DMS 273 (cell line): ENCODE results near the gene LYPLA2.
"Not testable (repeated sequence)": the region's sequence is repeated elsewhere in the genome, so short reads cannot be mapped to it uniquely, and the experiment has no call there.

Source experiments
- DNase-seq: peaks from one replicate; lab custom pipeline; 2025; ENCODE audit not compliant: unreplicated experiment; lab: John Stamatoyannopoulos, UW

The LYPLA2 gene

GRCh38 chr1:23777979-23778814, 12.7 kb upstream of the LYPLA2 start, which contains the start of gene PITHD1:
TSS of gene PITHD1 (plus strand) at chr1:23778418. CDS start at chr1:23778516, 98 bp downstream.
- DNase-seq = peak; percentile 94

DNA sequence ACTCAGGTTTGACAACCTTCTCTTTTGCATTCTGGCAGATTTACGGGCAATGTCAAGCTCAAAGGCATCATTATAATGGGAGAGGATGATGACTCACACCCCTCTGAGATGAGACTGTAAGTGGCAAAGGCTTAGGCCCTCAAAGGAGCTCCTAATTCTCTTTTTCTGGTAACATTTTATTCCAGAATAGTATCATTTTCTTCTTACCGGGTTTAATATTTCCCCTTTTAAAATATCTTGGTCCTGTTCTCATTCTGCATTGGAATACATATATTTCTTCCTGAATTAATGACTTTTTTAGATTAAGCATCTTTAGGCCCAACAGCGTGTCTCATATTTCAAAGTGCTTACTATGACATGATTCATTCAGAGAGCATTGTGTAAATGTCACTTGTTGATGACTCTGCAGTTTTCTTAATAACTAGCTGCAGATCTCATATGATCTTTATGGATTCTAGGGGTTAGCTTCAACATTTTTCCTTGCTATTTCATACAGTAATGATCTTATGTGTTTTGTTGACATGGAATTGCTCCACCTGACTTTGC, 11.0 kb upstream of the LYPLA2 start:
- no peak for DNase-seq

- DNase-seq = not testable (repeated sequence)
These were observed 7.8 kb upstream of the LYPLA2 start for GRCh38 chr1:23783141-23783540.

GRCh38 chr1:23784846-23785245, 6.1 kb upstream of the LYPLA2 start:
- no peak for DNase-seq

GRCh38 chr1:23787701-23788100, 3.2 kb upstream of the LYPLA2 start:
- no peak for DNase-seq

- no peak for DNase-seq
These were observed 2.2 kb upstream of the LYPLA2 start for GRCh38 chr1:23788695-23789094.

DNA sequence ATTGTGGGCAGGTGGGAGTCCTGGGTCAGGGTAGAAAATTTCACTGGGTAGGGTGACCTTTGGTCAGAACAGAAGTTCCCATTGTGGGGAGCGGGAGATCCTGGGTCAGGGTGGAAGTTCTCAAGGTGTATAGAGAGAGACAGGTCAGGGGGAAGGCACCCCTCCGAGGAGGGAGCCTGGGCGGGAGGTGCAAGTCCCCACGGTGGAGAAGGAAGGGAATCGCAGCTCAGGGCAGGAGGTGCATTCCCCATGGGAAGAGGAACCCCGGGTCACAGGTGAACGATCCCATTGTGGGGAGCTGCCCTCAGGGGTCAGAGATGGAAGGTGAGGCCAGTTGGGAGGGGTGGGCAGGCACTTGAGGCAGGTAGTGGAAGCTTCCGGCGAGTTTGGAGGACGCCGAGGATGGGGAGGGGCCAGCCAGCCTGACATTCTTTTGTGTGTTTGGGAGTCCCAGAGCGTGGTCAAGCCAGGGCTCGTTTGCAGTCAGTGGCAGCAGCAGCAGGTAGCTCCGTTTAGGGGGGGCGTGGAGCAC, 637 bp downstream of the LYPLA2 start:
- peak; percentile 59 for DNase-seq

- no peak for DNase-seq
These were observed 1.4 kb downstream of the LYPLA2 start for GRCh38 chr1:23792151-23792945.

- peak; percentile 90 for DNase-seq
These were observed 2.3 kb downstream of the LYPLA2 start for GRCh38 chr1:23793018-23793781.

- no peak for DNase-seq
These were observed 3.2 kb downstream of the LYPLA2 start for GRCh38 chr1:23793861-23794731.

DNA sequence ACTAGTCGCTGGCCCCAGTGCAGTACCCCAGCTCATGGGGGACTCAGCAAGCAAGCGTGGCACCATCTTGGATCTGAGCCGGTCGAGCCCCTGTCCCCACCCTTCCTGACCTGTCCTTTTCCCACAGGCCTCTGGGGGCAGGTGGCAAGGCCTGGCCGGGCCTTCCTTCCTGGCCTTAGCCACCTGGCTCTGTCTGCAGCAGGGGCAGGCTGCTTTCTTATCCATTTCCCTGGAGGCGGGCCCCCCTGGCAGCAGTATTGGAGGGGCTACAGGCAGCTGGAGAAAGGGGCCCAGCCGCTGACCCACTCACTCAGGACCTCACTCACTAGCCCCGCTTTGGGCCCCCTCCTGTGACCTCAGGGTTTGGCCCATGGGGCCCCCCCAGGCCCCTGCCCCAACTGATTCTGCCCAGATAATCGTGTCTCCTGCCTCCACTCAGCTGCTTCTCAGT, 3.8 kb downstream of the LYPLA2 start:
- DNase-seq = not testable (repeated sequence)

- no peak for DNase-seq
These were observed 4.9 kb downstream of the LYPLA2 start for GRCh38 chr1:23795676-23796465.

DNA sequence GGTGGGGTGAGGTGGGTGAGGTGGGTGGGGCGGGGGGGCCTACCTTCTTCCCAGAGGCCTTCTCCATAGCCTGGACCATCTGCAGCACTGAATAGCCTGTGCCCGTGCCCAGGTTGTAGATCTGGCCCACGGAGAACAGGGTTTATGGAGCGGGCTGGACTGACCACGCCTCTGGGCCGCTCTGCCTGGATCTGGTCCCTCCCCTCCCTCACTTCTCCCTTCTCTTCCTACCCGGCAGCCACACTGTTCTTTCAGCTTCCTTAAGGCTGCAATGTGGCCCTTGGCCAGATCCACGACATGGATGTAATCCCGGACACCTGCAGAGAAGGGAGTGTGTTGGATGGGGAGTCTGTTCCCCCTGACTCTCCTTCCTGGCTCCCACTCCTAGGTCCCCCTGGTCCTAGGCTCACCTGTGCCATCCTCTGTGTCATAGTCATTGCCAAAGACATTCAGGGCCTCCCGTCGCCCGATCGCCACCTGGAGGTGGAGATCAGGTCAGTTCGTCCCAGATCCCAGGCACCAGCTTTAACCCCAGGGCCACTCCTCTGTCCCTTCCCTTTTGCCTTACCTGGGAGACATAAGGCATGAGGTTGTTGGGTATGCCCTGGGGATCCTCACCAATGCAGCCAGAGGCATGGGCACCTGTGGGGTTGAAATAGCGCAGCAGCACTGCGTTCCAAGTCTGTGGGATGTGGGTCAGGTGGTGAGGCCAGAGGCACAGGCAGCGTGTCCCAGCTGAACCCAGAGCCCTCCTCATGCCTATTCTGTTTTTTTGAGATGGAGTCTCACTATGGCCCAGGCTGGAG, 5.7 kb downstream of the LYPLA2 start:
- no peak for DNase-seq

DNA sequence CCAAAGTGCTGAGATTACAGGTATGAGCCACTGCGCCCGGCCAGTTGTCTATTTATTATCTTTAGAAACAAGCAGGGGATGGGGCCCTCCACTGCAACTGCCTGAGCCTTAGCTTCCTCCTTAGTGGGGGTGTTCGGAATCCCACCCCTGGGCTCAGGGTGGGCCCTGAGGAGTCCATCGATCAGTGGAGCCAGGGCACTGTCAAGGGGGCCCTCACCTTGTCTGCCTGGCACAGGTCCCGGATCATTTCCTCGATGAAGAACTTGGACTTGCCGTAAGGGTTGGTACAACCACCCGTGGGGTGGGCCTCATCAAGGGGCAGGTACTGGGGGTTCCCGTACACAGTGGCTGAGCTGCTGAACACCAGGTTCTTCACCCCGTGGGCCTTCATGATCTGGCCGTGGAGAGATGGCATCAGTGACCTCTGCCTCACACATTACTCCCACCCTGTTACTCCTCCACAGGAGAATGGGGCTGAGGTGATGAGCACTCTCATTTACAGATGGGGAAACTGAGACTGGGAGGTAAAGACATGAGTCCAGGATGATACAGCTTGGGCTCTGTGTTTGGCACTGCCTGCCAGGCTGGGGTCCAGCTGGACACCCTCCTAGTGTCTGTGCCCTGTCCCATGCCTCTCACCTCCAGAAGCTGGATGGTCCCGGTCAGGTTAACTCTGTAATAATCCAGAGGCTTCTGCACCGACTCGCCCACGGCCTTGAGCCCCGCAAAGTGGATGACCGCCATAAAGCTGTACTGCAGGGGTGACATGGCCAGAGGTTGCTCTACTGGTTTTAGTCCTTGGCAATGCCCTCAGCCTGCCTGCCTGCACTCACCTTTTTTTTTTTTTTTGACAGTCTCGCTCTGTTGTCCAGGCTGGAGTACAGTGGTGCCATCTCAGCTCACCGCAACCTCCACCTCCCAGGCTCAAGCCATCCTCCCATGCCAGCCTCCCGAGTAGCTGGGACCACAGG, 6.8 kb downstream of the LYPLA2 start:
- no peak for DNase-seq

GRCh38 chr1:23798662-23799142, 7.8 kb downstream of the LYPLA2 start:
- DNase-seq = no peak

DNA sequence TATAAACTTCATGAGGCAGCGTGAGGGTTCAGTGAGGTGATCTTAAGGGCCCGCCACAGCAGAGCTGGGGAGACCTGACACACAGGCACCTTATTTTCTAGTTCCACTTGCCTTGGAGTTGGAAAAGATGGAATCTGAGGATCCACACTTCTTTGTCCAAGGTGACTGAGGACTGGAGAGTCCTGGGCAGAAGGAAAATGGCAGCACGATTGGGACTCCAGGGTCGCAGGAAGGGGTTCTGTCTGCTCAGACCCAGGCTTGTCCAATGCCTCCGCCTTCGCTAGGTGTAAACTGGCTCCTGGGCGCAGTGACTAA, 8.3 kb downstream of the LYPLA2 start:
- no peak for DNase-seq
